ENCODE data around the gene ARL6.

Gene ARL6

DNA sequence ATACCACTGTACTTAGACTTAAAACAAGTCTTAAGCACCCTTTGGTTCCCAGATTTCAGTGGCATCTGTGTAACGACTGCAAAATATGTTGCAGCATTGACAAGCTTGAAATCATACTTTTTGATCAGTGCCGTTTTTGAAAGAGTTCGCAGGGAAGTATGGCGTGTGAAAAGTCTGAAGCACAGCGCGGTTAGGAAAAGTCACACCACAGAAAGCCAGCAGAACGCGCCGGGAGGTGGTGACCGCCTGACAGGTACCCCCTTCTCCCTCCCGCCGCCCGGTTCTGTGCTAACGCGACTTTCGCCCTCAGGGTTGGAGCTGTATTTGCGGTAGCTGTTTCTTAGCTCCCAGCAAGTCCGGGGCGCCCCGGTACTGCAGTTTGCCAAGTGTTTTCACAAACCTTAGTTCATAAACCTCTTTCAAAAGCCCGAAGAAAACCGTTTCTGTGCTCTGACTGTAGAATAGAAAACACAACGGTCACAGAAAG lies 56.8 kb downstream of the ARL6 start (continued):
- TF ChIP-seq ZNF335 (tag by site-specific recombination; conservative IDR thresholded peaks at IDR 0.05) (peak; percentile 16), ZNF785 (tag by site-specific recombination; IDR thresholded peaks at IDR 0.05) (no peak), ZFP3 (tag by site-specific recombination; IDR thresholded peaks at IDR 0.05; ENCODE audit: low read depth) (no peak), ZNF600 (tag by site-specific recombination; IDR thresholded peaks at IDR 0.05) (0 out of 2 replicates have a peak, but pooled peaks have one; percentile 54), MYNN (tag by site-specific recombination; IDR thresholded peaks at IDR 0.05; ENCODE audit: borderline replicate concordance) (no peak), ZNF621 (tag by site-specific recombination; IDR thresholded peaks at IDR 0.05) (no peak), TCF7L2 (IDR thresholded peaks at IDR 0.05; ENCODE audit: borderline replicate concordance, low read depth, low read length) (no peak), ZNF423 (tag by site-specific recombination; IDR thresholded peaks at IDR 0.05) (no peak), ZNF239 (tag by site-specific recombination; IDR thresholded peaks at IDR 0.05) (no peak), ZNF571 (tag by site-specific recombination; IDR thresholded peaks at IDR 0.05) (no peak), ZNF19 (tag by site-specific recombination; IDR thresholded peaks at IDR 0.05; ENCODE audit: low read depth) (no peak), ZNF701 (tag by site-specific recombination; IDR thresholded peaks at IDR 0.05) (no peak), GLIS1 (tag by site-specific recombination; IDR thresholded peaks at IDR 0.05) (0 out of 2 replicates have a peak, but pooled peaks have one; percentile 42), SP2 (tag by site-specific recombination; IDR thresholded peaks at IDR 0.05) (no peak), ZIC2 (tag by site-specific recombination; IDR thresholded peaks at IDR 0.05) (no peak), GLIS2 (tag by site-specific recombination; IDR thresholded peaks at IDR 0.05) (0 out of 2 replicates have a peak, but pooled peaks have one; percentile 2), KLF16 (tag by site-specific recombination; IDR thresholded peaks at IDR 0.05) (no peak), SETDB1 (IDR thresholded peaks at IDR 0.05; ENCODE audit: insufficient read length, low read length) (no peak), ZFP37 (tag by site-specific recombination; IDR thresholded peaks at IDR 0.05) (no peak), HOXA7 (CRISPR knock-in tag; IDR thresholded peaks at IDR 0.05; ENCODE audit: borderline replicate concordance) (no peak), ZNF248 (tag by site-specific recombination; IDR thresholded peaks at IDR 0.05) (no peak), ZBTB20 (tag by site-specific recombination; IDR thresholded peaks at IDR 0.05) (peak; percentile 65), ZNF416 (tag by site-specific recombination; IDR thresholded peaks at IDR 0.05) (no peak), ZBTB8A (tag by site-specific recombination; IDR thresholded peaks at IDR 0.05) (no peak)
- TF ChIP-seq, protein P1, sequence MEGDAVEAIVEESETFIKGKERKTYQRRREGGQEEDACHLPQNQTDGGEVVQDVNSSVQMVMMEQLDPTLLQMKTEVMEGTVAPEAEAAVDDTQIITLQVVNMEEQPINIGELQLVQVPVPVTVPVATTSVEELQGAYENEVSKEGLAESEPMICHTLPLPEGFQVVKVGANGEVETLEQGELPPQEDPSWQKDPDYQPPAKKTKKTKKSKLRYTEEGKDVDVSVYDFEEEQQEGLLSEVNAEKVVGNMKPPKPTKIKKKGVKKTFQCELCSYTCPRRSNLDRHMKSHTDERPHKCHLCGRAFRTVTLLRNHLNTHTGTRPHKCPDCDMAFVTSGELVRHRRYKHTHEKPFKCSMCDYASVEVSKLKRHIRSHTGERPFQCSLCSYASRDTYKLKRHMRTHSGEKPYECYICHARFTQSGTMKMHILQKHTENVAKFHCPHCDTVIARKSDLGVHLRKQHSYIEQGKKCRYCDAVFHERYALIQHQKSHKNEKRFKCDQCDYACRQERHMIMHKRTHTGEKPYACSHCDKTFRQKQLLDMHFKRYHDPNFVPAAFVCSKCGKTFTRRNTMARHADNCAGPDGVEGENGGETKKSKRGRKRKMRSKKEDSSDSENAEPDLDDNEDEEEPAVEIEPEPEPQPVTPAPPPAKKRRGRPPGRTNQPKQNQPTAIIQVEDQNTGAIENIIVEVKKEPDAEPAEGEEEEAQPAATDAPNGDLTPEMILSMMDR (tag by site-specific recombination; IDR thresholded peaks at IDR 0.05), result no peak
- TF ChIP-seq, protein P2, sequence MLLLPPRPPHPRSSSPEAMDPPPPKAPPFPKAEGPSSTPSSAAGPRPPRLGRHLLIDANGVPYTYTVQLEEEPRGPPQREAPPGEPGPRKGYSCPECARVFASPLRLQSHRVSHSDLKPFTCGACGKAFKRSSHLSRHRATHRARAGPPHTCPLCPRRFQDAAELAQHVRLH (tag by site-specific recombination; IDR thresholded peaks at IDR 0.05), result no peak
- TF ChIP-seq, protein P3, sequence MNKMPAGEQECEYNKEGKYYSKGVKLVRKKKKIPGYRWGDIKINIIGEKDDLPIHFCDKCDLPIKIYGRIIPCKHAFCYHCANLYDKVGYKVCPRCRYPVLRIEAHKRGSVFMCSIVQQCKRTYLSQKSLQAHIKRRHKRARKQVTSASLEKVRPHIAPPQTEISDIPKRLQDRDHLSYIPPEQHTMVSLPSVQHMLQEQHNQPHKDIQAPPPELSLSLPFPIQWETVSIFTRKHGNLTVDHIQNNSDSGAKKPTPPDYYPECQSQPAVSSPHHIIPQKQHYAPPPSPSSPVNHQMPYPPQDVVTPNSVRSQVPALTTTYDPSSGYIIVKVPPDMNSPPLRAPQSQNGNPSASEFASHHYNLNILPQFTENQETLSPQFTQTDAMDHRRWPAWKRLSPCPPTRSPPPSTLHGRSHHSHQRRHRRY (tag by site-specific recombination; IDR thresholded peaks at IDR 0.05), result no peak
- TF ChIP-seq, protein P4, sequence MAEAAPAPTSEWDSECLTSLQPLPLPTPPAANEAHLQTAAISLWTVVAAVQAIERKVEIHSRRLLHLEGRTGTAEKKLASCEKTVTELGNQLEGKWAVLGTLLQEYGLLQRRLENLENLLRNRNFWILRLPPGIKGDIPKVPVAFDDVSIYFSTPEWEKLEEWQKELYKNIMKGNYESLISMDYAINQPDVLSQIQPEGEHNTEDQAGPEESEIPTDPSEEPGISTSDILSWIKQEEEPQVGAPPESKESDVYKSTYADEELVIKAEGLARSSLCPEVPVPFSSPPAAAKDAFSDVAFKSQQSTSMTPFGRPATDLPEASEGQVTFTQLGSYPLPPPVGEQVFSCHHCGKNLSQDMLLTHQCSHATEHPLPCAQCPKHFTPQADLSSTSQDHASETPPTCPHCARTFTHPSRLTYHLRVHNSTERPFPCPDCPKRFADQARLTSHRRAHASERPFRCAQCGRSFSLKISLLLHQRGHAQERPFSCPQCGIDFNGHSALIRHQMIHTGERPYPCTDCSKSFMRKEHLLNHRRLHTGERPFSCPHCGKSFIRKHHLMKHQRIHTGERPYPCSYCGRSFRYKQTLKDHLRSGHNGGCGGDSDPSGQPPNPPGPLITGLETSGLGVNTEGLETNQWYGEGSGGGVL (tag by site-specific recombination; IDR thresholded peaks at IDR 0.05), result no peak
- TF ChIP-seq, protein P5, sequence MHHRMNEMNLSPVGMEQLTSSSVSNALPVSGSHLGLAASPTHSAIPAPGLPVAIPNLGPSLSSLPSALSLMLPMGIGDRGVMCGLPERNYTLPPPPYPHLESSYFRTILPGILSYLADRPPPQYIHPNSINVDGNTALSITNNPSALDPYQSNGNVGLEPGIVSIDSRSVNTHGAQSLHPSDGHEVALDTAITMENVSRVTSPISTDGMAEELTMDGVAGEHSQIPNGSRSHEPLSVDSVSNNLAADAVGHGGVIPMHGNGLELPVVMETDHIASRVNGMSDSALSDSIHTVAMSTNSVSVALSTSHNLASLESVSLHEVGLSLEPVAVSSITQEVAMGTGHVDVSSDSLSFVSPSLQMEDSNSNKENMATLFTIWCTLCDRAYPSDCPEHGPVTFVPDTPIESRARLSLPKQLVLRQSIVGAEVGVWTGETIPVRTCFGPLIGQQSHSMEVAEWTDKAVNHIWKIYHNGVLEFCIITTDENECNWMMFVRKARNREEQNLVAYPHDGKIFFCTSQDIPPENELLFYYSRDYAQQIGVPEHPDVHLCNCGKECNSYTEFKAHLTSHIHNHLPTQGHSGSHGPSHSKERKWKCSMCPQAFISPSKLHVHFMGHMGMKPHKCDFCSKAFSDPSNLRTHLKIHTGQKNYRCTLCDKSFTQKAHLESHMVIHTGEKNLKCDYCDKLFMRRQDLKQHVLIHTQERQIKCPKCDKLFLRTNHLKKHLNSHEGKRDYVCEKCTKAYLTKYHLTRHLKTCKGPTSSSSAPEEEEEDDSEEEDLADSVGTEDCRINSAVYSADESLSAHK (tag by site-specific recombination; IDR thresholded peaks at IDR 0.05), result peak; percentile 81

Data from HEK293 (cell line).